Activated CD8-positive, alpha-beta memory T cell treated with anti-CD3 and anti-CD28 coated beads, Interleukin-2, amount 10 ng/mL, durations not matched to agents 7 days and 5 days (primary cell): Measurements from ENCODE around the gene MDM1. TPM values are rescaled to one million over a fixed set of nuclear protein-coding genes. Genes with fewer than 3 reads are reported as not detected.

Experiments
- ATAC-seq: fragments of 150-1000 bp; cut with Tn5 transposase; one replicate; pipeline ENCODE4 v1.10.0; 2021; ENCODE audit warnings: moderate library complexity
- CTCF ChIA-PET: fragments of 350-600 bp; sonication (Branson Sonifier 250); formaldehyde crosslinking; loops from one replicate; lab custom pipeline; 2021; ENCODE audit warnings: antibody characterized with exemption; lab: Charles Lee
- DNase-seq: peaks from one replicate; pipeline ENCODE4 v3.0.0-alpha.2; 2020
- H3K27ac Mint-ChIP-seq: one replicate; pipeline ENCODE4 v1.8.0; 2021; ENCODE audit warnings: mild to moderate bottlenecking, mixed read lengths
- H3K27me3 Mint-ChIP-seq: one replicate; pipeline ENCODE4 v1.8.0; 2021; ENCODE audit warnings: mixed read lengths
- H3K36me3 Mint-ChIP-seq: one replicate; pipeline ENCODE4 v1.8.0; 2021; ENCODE audit warnings: mild to moderate bottlenecking, mixed read lengths
- H3K4me1 Mint-ChIP-seq: one replicate; pipeline ENCODE4 v1.8.0; 2021; ENCODE audit warnings: mixed read lengths
- H3K4me3 Mint-ChIP-seq: one replicate; pipeline ENCODE4 v1.8.0; 2021; ENCODE audit warnings: mild to moderate bottlenecking, moderate library complexity, mixed read lengths
- H3K9me3 Mint-ChIP-seq: one replicate; pipeline ENCODE4 v1.8.0; 2022; ENCODE audit warnings: low read depth, mixed read lengths
- total RNA-seq, 2 experiments: library from RNA; stranded (reverse); gene quantifications; one replicate each; pipeline ENCODE4 v1.2.3, GENCODE V29; 2021

Gene MDM1
- total RNA-seq, 2 experiments from 2014 or later = 22.2 to 27.6 TPM

GRCh38 chr12:68252077-68252476, 80.1 kb downstream of the MDM1 start:
- peaks cover 67% of the 10 kb centered on the region for H3K27me3 Mint-ChIP-seq
- no peak overlapping the region for H3K27ac Mint-ChIP-seq
- peaks cover 9% of the 10 kb centered on the region for H3K36me3 Mint-ChIP-seq
- H3K9me3 Mint-ChIP-seq = no peaks in the 10 kb centered on the region
- DNase-seq (no peak), ATAC-seq (no peak)
- no peak overlapping the region for H3K4me3 Mint-ChIP-seq
- CTCF ChIA-PET = interaction anchor here (0.9 to 1.5 kb wide), 2 partner anchors 11 to 91 kb away, joined by 3 read pairs; no protein-coding TSS in a partner anchor
- H3K4me1 Mint-ChIP-seq = peaks cover 2% of the 10 kb centered on the region

- H3K36me3 Mint-ChIP-seq = peaks cover 9% of the 10 kb centered on the region
- no peak overlapping the region for H3K4me3 Mint-ChIP-seq
- H3K4me1 Mint-ChIP-seq = peaks cover 2% of the 10 kb centered on the region
- CTCF ChIA-PET = interaction anchor here (1.5 kb wide), 1 partner anchor 9 kb away, joined by 3 read pairs; no protein-coding TSS in a partner anchor
- no peaks in the 10 kb centered on the region for H3K9me3 Mint-ChIP-seq
- no peak for DNase-seq
- no peak for ATAC-seq
- no peak overlapping the region for H3K27ac Mint-ChIP-seq
- peaks cover 68% of the 10 kb centered on the region for H3K27me3 Mint-ChIP-seq
Measured at GRCh38 chr12:68250454-68250853, 81.7 kb downstream of the MDM1 start.

DNA sequence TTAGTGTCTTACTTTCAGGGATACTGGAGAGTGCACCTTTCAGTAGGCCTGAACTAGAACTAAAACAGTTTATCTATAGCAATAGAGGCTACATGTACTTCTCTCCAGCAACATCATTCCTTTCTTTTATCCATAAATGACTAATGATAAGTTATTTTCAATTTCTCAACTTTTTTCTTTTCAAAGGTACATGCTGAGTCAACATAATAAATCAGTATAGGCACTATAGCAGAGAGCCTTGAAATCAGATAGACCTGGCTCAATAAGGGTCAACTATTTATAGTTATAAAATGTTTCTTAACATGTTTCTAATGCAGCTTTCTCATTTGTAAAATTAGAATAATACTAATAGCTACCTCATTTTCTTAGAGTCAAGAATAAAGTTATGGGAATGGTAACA, 84.4 kb downstream of the MDM1 start:
- no peak overlapping the region for H3K4me3 Mint-ChIP-seq
- CTCF ChIA-PET = interaction anchor here (1.0 kb wide), 1 partner anchor 64 kb away, joined by 3 read pairs; no protein-coding TSS in a partner anchor
- DNase-seq = no peak
- peaks cover 60% of the 10 kb centered on the region for H3K27me3 Mint-ChIP-seq
- peaks cover 2% of the 10 kb centered on the region for H3K4me1 Mint-ChIP-seq
- H3K36me3 Mint-ChIP-seq = peaks cover 11% of the 10 kb centered on the region
- no peaks in the 10 kb centered on the region for H3K9me3 Mint-ChIP-seq
- no peak for ATAC-seq
- no peak overlapping the region for H3K27ac Mint-ChIP-seq

DNA sequence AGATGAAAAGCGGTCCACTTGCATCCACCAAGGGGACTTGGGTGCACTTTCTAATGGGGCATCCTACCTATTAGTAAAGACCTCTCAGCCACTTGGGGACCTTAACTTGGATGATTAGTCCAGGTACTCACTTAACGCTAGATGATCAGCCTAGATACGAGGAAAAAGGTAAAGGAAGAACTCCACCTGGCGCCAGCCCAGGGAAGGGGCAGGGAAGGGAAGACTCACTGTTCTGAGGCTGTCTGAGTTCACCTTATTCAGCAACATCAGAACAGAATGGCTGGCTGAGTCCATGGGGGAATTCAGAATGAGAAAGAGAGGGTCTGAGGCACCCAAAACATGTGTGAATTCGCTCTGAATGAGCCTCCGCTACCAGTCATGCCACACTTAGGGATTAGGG, 85.8 kb downstream of the MDM1 start:
- Mint-ChIP-seq H3K36me3 (peaks cover 9% of the 10 kb centered on the region), H3K4me3 (no peak overlapping the region), H3K4me1 (peaks cover 11% of the 10 kb centered on the region), H3K27me3 (peaks cover 49% of the 10 kb centered on the region), H3K27ac (no peak overlapping the region), H3K9me3 (peaks cover 1% of the 10 kb centered on the region)
- ATAC-seq (no peak), DNase-seq (no peak)
- CTCF ChIA-PET = no interaction called here

GRCh38 chr12:68245180-68246021, 86.8 kb downstream of the MDM1 start:
- H3K4me3 Mint-ChIP-seq = no peak overlapping the region
- no peak overlapping the region for H3K27ac Mint-ChIP-seq
- ATAC-seq = no peak
- peaks cover 1% of the 10 kb centered on the region for H3K9me3 Mint-ChIP-seq
- no peak for DNase-seq
- peaks cover 41% of the 10 kb centered on the region for H3K27me3 Mint-ChIP-seq
- peaks cover 11% of the 10 kb centered on the region for H3K36me3 Mint-ChIP-seq
- peaks cover 21% of the 10 kb centered on the region for H3K4me1 Mint-ChIP-seq
- CTCF ChIA-PET = interaction anchor here (1.0 to 1.3 kb wide), 2 partner anchors 11 to 50 kb away, joined by 3 read pairs; no protein-coding TSS in a partner anchor

Other genes with a start within 250 kb of the MDM1 start
- gene IFNG, start 172.6 kb downstream of the MDM1 start, total RNA-seq = 100 to 1,000 TPM in 1 of 2 experiments, 10 to 100 TPM in 1; 25.7 to 117 TPM
- gene IL26, start 106.6 kb downstream of the MDM1 start, total RNA-seq = under 1 TPM in 1 of 2 experiments, not detected in 1; 0.35 TPM
- gene IL22, start 78.8 kb downstream of the MDM1 start, total RNA-seq = under 1 TPM in 1 of 2 experiments, not detected in 1; 0.61 TPM